Measurements from ENCODE around the gene ASB3.

Gene ASB3

GRCh38 chr2:53820711-53821110, 34.0 kb upstream of the ASB3 start:
- Histone ChIP-seq H3K4me3 (ENCODE audit: low read depth in 1 of 5, low read length in 5 of 5) (no peak overlapping the region), H3K9me3 (ENCODE audit: control insufficient read depth in 5 of 5, low read length in 5 of 5) (no peaks in the 10 kb centered on the region), H3K27ac (ENCODE audit: low read depth, low read length) (no peak overlapping the region), H3K36me3 (ENCODE audit: control insufficient read depth in 5 of 5, insufficient read depth in 5 of 5, low read length in 5 of 5) (peaks cover 8 to 31% (median 15%) of the 10 kb centered on the region in 5 donors), H3K9ac (ENCODE audit: low read length in 5 of 5) (no peak overlapping the region), H3K27me3 (ENCODE audit: control insufficient read depth in 5 of 5, insufficient read depth in 4 of 5, low read length in 5 of 5) (no peaks in the 10 kb centered on the region), H3K4me1 (ENCODE audit: control insufficient read depth in 5 of 5, insufficient read depth in 5 of 5, low read length in 5 of 5) (peaks cover 0 to 13% (median 0%) of the 10 kb centered on the region in 5 donors)

- Histone ChIP-seq H3K4me3 (ENCODE audit: low read depth in 1 of 5, low read length in 5 of 5) (no peak overlapping the region), H3K27me3 (ENCODE audit: control insufficient read depth in 5 of 5, insufficient read depth in 4 of 5, low read length in 5 of 5) (no peaks in the 10 kb centered on the region), H3K27ac (ENCODE audit: low read depth, low read length) (no peak overlapping the region), H3K36me3 (ENCODE audit: control insufficient read depth in 5 of 5, insufficient read depth in 5 of 5, low read length in 5 of 5) (peaks cover 8 to 37% (median 21%) of the 10 kb centered on the region in 5 donors), H3K4me1 (ENCODE audit: control insufficient read depth in 5 of 5, insufficient read depth in 5 of 5, low read length in 5 of 5) (peaks cover 0 to 11% (median 0%) of the 10 kb centered on the region in 5 donors), H3K9ac (ENCODE audit: low read length in 5 of 5) (no peak overlapping the region), H3K9me3 (ENCODE audit: control insufficient read depth in 5 of 5, low read length in 5 of 5) (no peaks in the 10 kb centered on the region)
These were observed 33.3 kb upstream of the ASB3 start for GRCh38 chr2:53820048-53820447.

GRCh38 chr2:53819634-53820033, 32.9 kb upstream of the ASB3 start:
- Histone ChIP-seq H3K9me3 (ENCODE audit: control insufficient read depth in 5 of 5, low read length in 5 of 5) (no peaks in the 10 kb centered on the region), H3K4me1 (ENCODE audit: control insufficient read depth in 5 of 5, insufficient read depth in 5 of 5, low read length in 5 of 5) (peaks cover 0 to 11% (median 0%) of the 10 kb centered on the region in 5 donors), H3K27ac (ENCODE audit: low read depth, low read length) (no peak overlapping the region), H3K27me3 (ENCODE audit: control insufficient read depth in 5 of 5, insufficient read depth in 4 of 5, low read length in 5 of 5) (no peaks in the 10 kb centered on the region), H3K9ac (ENCODE audit: low read length in 5 of 5) (no peak overlapping the region), H3K4me3 (ENCODE audit: low read depth in 1 of 5, low read length in 5 of 5) (no peak overlapping the region), H3K36me3 (ENCODE audit: control insufficient read depth in 5 of 5, insufficient read depth in 5 of 5, low read length in 5 of 5) (peaks cover 8 to 37% (median 22%) of the 10 kb centered on the region in 5 donors)

DNA sequence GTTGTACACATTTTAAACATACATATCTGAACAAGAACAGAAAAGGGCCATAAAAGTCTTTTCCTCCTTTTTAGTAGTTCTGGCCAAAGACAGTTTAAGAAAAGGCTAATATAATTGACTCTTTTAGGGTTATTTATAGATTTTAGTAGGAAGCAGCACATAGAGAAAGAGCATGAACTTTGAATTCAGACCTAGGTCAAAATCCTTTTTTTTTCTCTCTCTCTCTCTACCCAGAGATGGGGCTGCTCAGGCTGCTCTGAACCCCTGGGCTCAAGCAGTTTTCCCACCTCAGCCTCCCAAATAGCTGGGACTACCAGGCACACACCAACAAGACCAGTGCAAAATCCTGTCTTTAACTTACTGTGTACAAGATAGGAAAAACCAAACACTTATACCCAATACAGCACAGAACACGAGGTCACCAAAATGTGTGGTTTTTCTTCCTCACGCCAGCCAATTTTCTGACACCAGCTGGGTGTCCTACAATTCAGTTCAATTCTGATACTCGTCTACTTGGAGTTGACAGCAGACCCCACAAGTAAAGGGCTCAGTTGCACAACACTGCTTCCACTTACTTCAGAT, 32.2 kb upstream of the ASB3 start:
- peaks cover 10 to 38% (median 23%) of the 10 kb centered on the region in 5 donors for H3K36me3 ChIP-seq (ENCODE audit: control insufficient read depth in 5 of 5, insufficient read depth in 5 of 5, low read length in 5 of 5)
- no peak overlapping the region for H3K9ac ChIP-seq (ENCODE audit: low read length in 5 of 5)
- no peak overlapping the region for H3K4me3 ChIP-seq (ENCODE audit: low read depth in 1 of 5, low read length in 5 of 5)
- no peaks in the 10 kb centered on the region for H3K27me3 ChIP-seq (ENCODE audit: control insufficient read depth in 5 of 5, insufficient read depth in 4 of 5, low read length in 5 of 5)
- H3K27ac ChIP-seq (ENCODE audit: low read depth, low read length), result no peak overlapping the region
- peaks cover 0 to 11% (median 0%) of the 10 kb centered on the region in 5 donors for H3K4me1 ChIP-seq (ENCODE audit: control insufficient read depth in 5 of 5, insufficient read depth in 5 of 5, low read length in 5 of 5)
- H3K9me3 ChIP-seq (ENCODE audit: control insufficient read depth in 5 of 5, low read length in 5 of 5), result no peaks in the 10 kb centered on the region

- no peak overlapping the region for H3K4me3 ChIP-seq (ENCODE audit: low read depth in 1 of 5, low read length in 5 of 5)
- H3K9me3 ChIP-seq (ENCODE audit: control insufficient read depth in 5 of 5, low read length in 5 of 5), result no peaks in the 10 kb centered on the region
- no peak overlapping the region for H3K27ac ChIP-seq (ENCODE audit: low read depth, low read length)
- peaks cover 0 to 5% (median 0%) of the 10 kb centered on the region in 5 donors for H3K4me1 ChIP-seq (ENCODE audit: control insufficient read depth in 5 of 5, insufficient read depth in 5 of 5, low read length in 5 of 5)
- peaks cover 51 to 74% (median 60%) of the 10 kb centered on the region in 5 donors for H3K36me3 ChIP-seq (ENCODE audit: control insufficient read depth in 5 of 5, insufficient read depth in 5 of 5, low read length in 5 of 5)
- H3K9ac ChIP-seq (ENCODE audit: low read length in 5 of 5), result no peak overlapping the region
- H3K27me3 ChIP-seq (ENCODE audit: control insufficient read depth in 5 of 5, insufficient read depth in 4 of 5, low read length in 5 of 5), result no peaks in the 10 kb centered on the region
These were observed 26.4 kb upstream of the ASB3 start for GRCh38 chr2:53813151-53813550.

GRCh38 chr2:53811601-53812000, 24.8 kb upstream of the ASB3 start:
- peaks cover 0 to 5% (median 0%) of the 10 kb centered on the region in 5 donors for H3K4me1 ChIP-seq (ENCODE audit: control insufficient read depth in 5 of 5, insufficient read depth in 5 of 5, low read length in 5 of 5)
- no peak overlapping the region for H3K27ac ChIP-seq (ENCODE audit: low read depth, low read length)
- no peaks in the 10 kb centered on the region for H3K9me3 ChIP-seq (ENCODE audit: control insufficient read depth in 5 of 5, low read length in 5 of 5)
- H3K4me3 ChIP-seq (ENCODE audit: low read depth in 1 of 5, low read length in 5 of 5), result no peak overlapping the region
- H3K9ac ChIP-seq (ENCODE audit: low read length in 5 of 5), result no peak overlapping the region
- no peaks in the 10 kb centered on the region for H3K27me3 ChIP-seq (ENCODE audit: control insufficient read depth in 5 of 5, insufficient read depth in 4 of 5, low read length in 5 of 5)
- peaks cover 49 to 80% (median 63%) of the 10 kb centered on the region in 5 donors for H3K36me3 ChIP-seq (ENCODE audit: control insufficient read depth in 5 of 5, insufficient read depth in 5 of 5, low read length in 5 of 5)

GRCh38 chr2:53802617-53803151, 15.9 kb upstream of the ASB3 start:
- no peaks in the 10 kb centered on the region for H3K4me1 ChIP-seq (ENCODE audit: control insufficient read depth in 5 of 5, insufficient read depth in 5 of 5, low read length in 5 of 5)
- H3K27me3 ChIP-seq (ENCODE audit: control insufficient read depth in 5 of 5, insufficient read depth in 4 of 5, low read length in 5 of 5), result no peaks in the 10 kb centered on the region
- H3K27ac ChIP-seq (ENCODE audit: low read depth, low read length), result no peak overlapping the region
- H3K9me3 ChIP-seq (ENCODE audit: control insufficient read depth in 5 of 5, low read length in 5 of 5), result no peaks in the 10 kb centered on the region
- no peak overlapping the region for H3K9ac ChIP-seq (ENCODE audit: low read length in 5 of 5)
- H3K4me3 ChIP-seq (ENCODE audit: low read depth in 1 of 5, low read length in 5 of 5), result no peak overlapping the region
- H3K36me3 ChIP-seq (ENCODE audit: control insufficient read depth in 5 of 5, insufficient read depth in 5 of 5, low read length in 5 of 5), result peaks cover 31 to 74% (median 58%) of the 10 kb centered on the region in 5 donors

DNA sequence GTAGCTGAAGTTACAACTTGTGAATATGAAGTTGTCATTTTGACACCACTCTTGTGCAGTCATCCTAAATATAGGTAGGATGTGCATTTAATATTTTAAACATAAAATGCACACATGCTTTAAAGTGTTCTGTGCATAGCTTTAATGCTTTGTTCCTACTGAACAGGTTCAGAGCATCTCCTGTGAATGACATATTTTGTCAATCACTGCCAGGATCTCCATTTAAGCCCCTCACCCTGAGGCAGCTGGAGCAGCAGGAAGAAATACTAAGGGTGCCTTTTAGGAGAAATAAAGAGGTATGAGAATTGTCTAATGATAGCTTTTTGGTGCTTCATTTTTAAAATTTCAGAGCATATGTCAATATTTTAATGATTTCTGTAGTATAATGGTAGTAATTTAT, 14.8 kb upstream of the ASB3 start:
- Histone ChIP-seq H3K27me3 (ENCODE audit: control insufficient read depth in 5 of 5, insufficient read depth in 4 of 5, low read length in 5 of 5) (no peaks in the 10 kb centered on the region), H3K27ac (ENCODE audit: low read depth, low read length) (no peak overlapping the region), H3K4me1 (ENCODE audit: control insufficient read depth in 5 of 5, insufficient read depth in 5 of 5, low read length in 5 of 5) (no peaks in the 10 kb centered on the region), H3K4me3 (ENCODE audit: low read depth in 1 of 5, low read length in 5 of 5) (no peak overlapping the region), H3K9me3 (ENCODE audit: control insufficient read depth in 5 of 5, low read length in 5 of 5) (no peaks in the 10 kb centered on the region), H3K36me3 (ENCODE audit: control insufficient read depth in 5 of 5, insufficient read depth in 5 of 5, low read length in 5 of 5) (peaks cover 30 to 69% (median 56%) of the 10 kb centered on the region in 5 donors), H3K9ac (ENCODE audit: low read length in 5 of 5) (no peak overlapping the region)

DNA sequence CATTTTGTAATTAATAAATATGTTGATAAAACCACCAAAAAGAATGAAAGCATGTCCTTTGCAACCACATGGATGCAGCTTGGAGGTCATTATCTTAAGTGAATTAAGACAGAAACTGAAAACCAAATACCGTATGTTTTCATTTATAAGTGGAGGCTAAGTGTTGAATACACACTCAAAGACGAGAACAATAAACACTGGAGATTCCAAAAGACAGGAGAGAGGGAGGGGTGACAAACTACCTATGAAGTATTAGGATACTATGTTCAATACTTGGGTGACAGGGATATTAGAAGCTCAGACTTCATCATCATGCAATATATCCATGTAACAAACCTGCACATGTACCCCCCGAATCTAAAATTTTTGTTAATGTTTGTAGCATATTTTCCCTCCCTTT, 7.1 kb upstream of the ASB3 start:
- H3K4me1 ChIP-seq (ENCODE audit: control insufficient read depth in 5 of 5, insufficient read depth in 5 of 5, low read length in 5 of 5), result no peaks in the 10 kb centered on the region
- no peaks in the 10 kb centered on the region for H3K27me3 ChIP-seq (ENCODE audit: control insufficient read depth in 5 of 5, insufficient read depth in 4 of 5, low read length in 5 of 5)
- no peak overlapping the region for H3K27ac ChIP-seq (ENCODE audit: low read depth, low read length)
- no peak overlapping the region for H3K9ac ChIP-seq (ENCODE audit: low read length in 5 of 5)
- H3K9me3 ChIP-seq (ENCODE audit: control insufficient read depth in 5 of 5, low read length in 5 of 5), result no peaks in the 10 kb centered on the region
- peaks cover 15 to 35% (median 23%) of the 10 kb centered on the region in 5 donors for H3K36me3 ChIP-seq (ENCODE audit: control insufficient read depth in 5 of 5, insufficient read depth in 5 of 5, low read length in 5 of 5)
- H3K4me3 ChIP-seq (ENCODE audit: low read depth in 1 of 5, low read length in 5 of 5), result no peak overlapping the region

DNA sequence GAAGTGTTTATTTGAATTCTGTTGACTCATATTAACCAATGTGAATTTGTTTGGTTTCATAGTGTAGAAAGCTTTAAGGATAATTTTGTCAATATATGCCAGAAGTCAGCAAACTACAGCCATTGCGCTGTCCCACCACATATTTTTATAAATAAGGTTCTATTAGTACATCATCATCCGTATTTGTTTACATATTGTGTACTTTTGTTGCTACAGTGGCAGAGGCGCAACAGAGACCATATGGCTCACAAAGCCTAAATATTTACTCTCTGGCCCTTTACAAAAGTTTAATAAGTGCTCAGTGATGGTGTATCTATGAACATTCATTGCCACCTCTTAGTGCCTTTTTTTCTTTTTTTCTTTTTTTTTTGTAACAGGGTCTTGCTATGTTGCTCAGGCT, 6.5 kb upstream of the ASB3 start:
- no peak overlapping the region for H3K4me3 ChIP-seq (ENCODE audit: low read depth in 1 of 5, low read length in 5 of 5)
- peaks cover 11 to 29% (median 20%) of the 10 kb centered on the region in 5 donors for H3K36me3 ChIP-seq (ENCODE audit: control insufficient read depth in 5 of 5, insufficient read depth in 5 of 5, low read length in 5 of 5)
- peaks cover 0 to 4% (median 4%) of the 10 kb centered on the region in 5 donors for H3K4me1 ChIP-seq (ENCODE audit: control insufficient read depth in 5 of 5, insufficient read depth in 5 of 5, low read length in 5 of 5)
- H3K27me3 ChIP-seq (ENCODE audit: control insufficient read depth in 5 of 5, insufficient read depth in 4 of 5, low read length in 5 of 5), result no peaks in the 10 kb centered on the region
- no peak overlapping the region for H3K9ac ChIP-seq (ENCODE audit: low read length in 5 of 5)
- H3K9me3 ChIP-seq (ENCODE audit: control insufficient read depth in 5 of 5, low read length in 5 of 5), result no peaks in the 10 kb centered on the region
- no peak overlapping the region for H3K27ac ChIP-seq (ENCODE audit: low read depth, low read length)

Measured in subcutaneous abdominal adipose tissue (tissue), 5 donors.